Caco-2 (cell line): ENCODE measurements around the gene ADCY9. TPM values are rescaled to one million over a fixed set of nuclear protein-coding genes. Genes with fewer than 3 reads are reported as not detected.

Experiments used
- BruUV-seq: library from RNA; stranded (reverse); fragments of 400-500 nt; replicated peaks from 2 replicates; lab custom pipeline; 2021; lab: Mats Ljungman, UMichigan
- CTCF ChIA-PET: fragments of 300-600 bp; sonication (Branson Sonifier 250); formaldehyde crosslinking; loops from one replicate; lab custom pipeline; 2022; ENCODE audit warnings: antibody characterized with exemption; lab: Charles Lee
- POLR2A ChIA-PET: fragments of 300-600 bp; sonication (Branson Sonifier 250); formaldehyde crosslinking; loops from one replicate; lab custom pipeline; 2022; ENCODE audit warnings: antibody characterized with exemption; lab: Charles Lee
- DNase-seq, 2 experiments: peaks; one replicate each; pipeline versions ENCODE4 v3.0.0 to v3.0.0-alpha.2; 2020 to 2022
- H3K27me3 ChIP-seq: replicated peaks from 2 replicates; pipeline ENCODE4 v1.6.0; 2011; ENCODE audit warnings: low read length; ENCODE audit not compliant: control insufficient read depth, insufficient read depth
- H3K36me3 ChIP-seq: 2 replicates; pipeline ENCODE4 v1.5.1; 2011; ENCODE audit warnings: low read length; ENCODE audit not compliant: control insufficient read depth, insufficient read depth
- H3K4me1 ChIP-seq: fragments of 250-450 bp; sonication (Bioruptor Pico); 2 replicates; pipeline ENCODE4 v1.5.1; 2020; ENCODE audit warnings: mild to moderate bottlenecking
- H3K4me3 ChIP-seq: 2 replicates; pipeline ENCODE4 v1.5.1; 2011; ENCODE audit warnings: low read depth, mild to moderate bottlenecking, control low read depth, low read length
- H3K9me3 ChIP-seq: fragments of 250-450 bp; sonication (Bioruptor Pico); 2 replicates; pipeline ENCODE4 v1.5.1; 2020; ENCODE audit warnings: mild to moderate bottlenecking, moderate library complexity
- H3K27ac Mint-ChIP-seq: one replicate; pipeline ENCODE4 v1.8.0; 2022; ENCODE audit warnings: mixed read lengths; ENCODE audit not compliant: unreplicated experiment
- H3K27me3 Mint-ChIP-seq: one replicate; pipeline ENCODE4 v1.8.0; 2022; ENCODE audit warnings: mixed read lengths; ENCODE audit not compliant: insufficient read depth, unreplicated experiment
- H3K36me3 Mint-ChIP-seq: one replicate; pipeline ENCODE4 v1.8.0; 2022; ENCODE audit warnings: mild to moderate bottlenecking, mixed read lengths; ENCODE audit not compliant: insufficient read depth, unreplicated experiment
- H3K4me1 Mint-ChIP-seq: one replicate; pipeline ENCODE4 v1.8.0; 2022; ENCODE audit warnings: low read depth, mixed read lengths; ENCODE audit not compliant: unreplicated experiment
- H3K4me3 Mint-ChIP-seq: one replicate; pipeline ENCODE4 v1.8.0; 2022; ENCODE audit warnings: mild to moderate bottlenecking, moderate library complexity, mixed read lengths; ENCODE audit not compliant: unreplicated experiment
- H3K9me3 Mint-ChIP-seq: one replicate; pipeline ENCODE4 v1.8.0; 2022; ENCODE audit warnings: mixed read lengths; ENCODE audit not compliant: unreplicated experiment
- CTCF ChIP-seq, 2 experiments: fragments of 200-600 bp in 1 of 2; IDR thresholded peaks; 1 replicate in 1 of 2; 2 replicates in 1 of 2; pipeline versions ENCODE4 v1.5.1 to v1.8.0; 2011 to 2022; ENCODE audit warnings: antibody characterized with exemption in 1 of 2, control low read depth in 1 of 2, inconsistent platforms in 1 of 2, low read depth in 1 of 2, low read length in 1 of 2, mild to moderate bottlenecking in 1 of 2, moderate library complexity in 1 of 2; ENCODE audit not compliant: insufficient read depth in 1 of 2, severe bottlenecking in 1 of 2, unreplicated experiment in 1 of 2
- intact Hi-C: fragments of 100-400 bp; cut with micrococcal nuclease; formaldehyde crosslinking; loops from one replicate; pipeline ENCODE4 v1.10.0; 2022; ENCODE audit not compliant: unreplicated experiment
- total RNA-seq: library from RNA; stranded (reverse); gene quantifications from 2 replicates; pipeline ENCODE4 v1.2.3, GENCODE V29; 2022

ADCY9 gene
- total RNA-seq, 1 experiment from 2014 or later, result 11.5 TPM

GRCh38 chr16:3983081-3983520 lies 133.1 kb downstream of the ADCY9 start:
- ChIA-PET POLR2A (interaction anchor here (0.8 kb wide), 1 partner anchor 271 kb away, joined by 5 read pairs; no protein-coding TSS in a partner anchor), CTCF (interaction anchor here (0.5 to 1.9 kb wide), 7 partner anchors 30 to 604 kb away, joined by 3 to 15 read pairs (median 4); no protein-coding TSS in a partner anchor)
- TF ChIP-seq CTCF (IDR thresholded peaks at IDR 0.05; ENCODE audit: insufficient read depth in 1 of 2, low read depth in 1 of 2, low read length in 1 of 2, severe bottlenecking in 1 of 2, unreplicated experiment in 1 of 2), result peak; percentile 58 to 78
- peaks cover 24% of the 10 kb centered on the region for H3K36me3 Mint-ChIP-seq
- DNase-seq, result peak; percentile 70 to 78
- no peaks in the 10 kb centered on the region for H3K4me1 Mint-ChIP-seq
- H3K9me3 Mint-ChIP-seq, result no peaks in the 10 kb centered on the region
- H3K27ac Mint-ChIP-seq, result no peak overlapping the region
- no peaks in the 10 kb centered on the region for H3K9me3 ChIP-seq
- BruUV-seq, result no TSS peak
- H3K4me3 ChIP-seq, result no peak overlapping the region
- no peaks in the 10 kb centered on the region for H3K27me3 Mint-ChIP-seq
- no peaks in the 10 kb centered on the region for H3K36me3 ChIP-seq
- H3K4me1 ChIP-seq, result peaks cover 5% of the 10 kb centered on the region; the same call in 1 of the 2 replicates
- intact Hi-C loops, result loop anchor here (2.0 kb wide), 2 partner anchors 32 to 270 kb away; no protein-coding TSS in a partner anchor
- no peak overlapping the region for H3K4me3 Mint-ChIP-seq
- no peaks in the 10 kb centered on the region for H3K27me3 ChIP-seq

- Histone ChIP-seq H3K4me1 (peaks cover 5% of the 10 kb centered on the region; the same call in 1 of the 2 replicates), H3K27me3 (no peaks in the 10 kb centered on the region), H3K9me3 (no peaks in the 10 kb centered on the region), H3K36me3 (no peaks in the 10 kb centered on the region), H3K4me3 (no peak overlapping the region)
- no TSS peak for BruUV-seq
- H3K9me3 Mint-ChIP-seq, result no peaks in the 10 kb centered on the region
- no peaks in the 10 kb centered on the region for H3K4me1 Mint-ChIP-seq
- H3K4me3 Mint-ChIP-seq, result no peak overlapping the region
- peaks cover 24% of the 10 kb centered on the region for H3K36me3 Mint-ChIP-seq
- ChIA-PET CTCF (no interaction called here), POLR2A (no interaction called here)
- no peak for TF ChIP-seq CTCF (IDR thresholded peaks at IDR 0.05; ENCODE audit: insufficient read depth in 1 of 2, low read depth in 1 of 2, low read length in 1 of 2, severe bottlenecking in 1 of 2, unreplicated experiment in 1 of 2)
- intact Hi-C loops, result loop anchor here (2.0 kb wide), 2 partner anchors 33 to 271 kb away; no protein-coding TSS in a partner anchor
- DNase-seq, result no peak
- H3K27me3 Mint-ChIP-seq, result no peaks in the 10 kb centered on the region
- H3K27ac Mint-ChIP-seq, result no peak overlapping the region
Measured at GRCh38 chr16:3982216-3982615, 134.0 kb downstream of the ADCY9 start.

GRCh38 chr16:3980253-3981111 lies 135.8 kb downstream of the ADCY9 start:
- Mint-ChIP-seq H3K4me1 (no peaks in the 10 kb centered on the region), H3K27ac (no peak overlapping the region), H3K9me3 (no peaks in the 10 kb centered on the region), H3K27me3 (no peaks in the 10 kb centered on the region), H3K4me3 (no peak overlapping the region), H3K36me3 (peaks cover 24% of the 10 kb centered on the region)
- ChIA-PET POLR2A (no interaction called here), CTCF (no interaction called here)
- TF ChIP-seq CTCF (IDR thresholded peaks at IDR 0.05; ENCODE audit: insufficient read depth in 1 of 2, low read depth in 1 of 2, low read length in 1 of 2, severe bottlenecking in 1 of 2, unreplicated experiment in 1 of 2), result no peak
- no peak for DNase-seq
- Histone ChIP-seq H3K4me3 (no peak overlapping the region), H3K9me3 (no peaks in the 10 kb centered on the region), H3K27me3 (no peaks in the 10 kb centered on the region), H3K4me1 (peaks cover 5% of the 10 kb centered on the region; the same call in 1 of the 2 replicates), H3K36me3 (no peaks in the 10 kb centered on the region)
- BruUV-seq, result no TSS peak
- intact Hi-C loops, result no loop called here
